ENCODE measurements around the gene AKR1B15. TPM values are rescaled to one million over a fixed set of nuclear protein-coding genes. Genes with fewer than 3 reads are reported as not detected.

AKR1B15 gene
- total RNA-seq (2021; ENCODE audit: unreplicated experiment), result not detected
- polyA plus RNA-seq (2012), result not detected in 2 replicates
- Bru-seq, nascent RNA, result not detected
- not detected for BruChase-seq, experiment 1, labeled RNA remaining after a 6-hour chase
- not detected for BruChase-seq, experiment 2, labeled RNA remaining after a 2-hour chase
- long read RNA-seq, result 0 reads

DNA sequence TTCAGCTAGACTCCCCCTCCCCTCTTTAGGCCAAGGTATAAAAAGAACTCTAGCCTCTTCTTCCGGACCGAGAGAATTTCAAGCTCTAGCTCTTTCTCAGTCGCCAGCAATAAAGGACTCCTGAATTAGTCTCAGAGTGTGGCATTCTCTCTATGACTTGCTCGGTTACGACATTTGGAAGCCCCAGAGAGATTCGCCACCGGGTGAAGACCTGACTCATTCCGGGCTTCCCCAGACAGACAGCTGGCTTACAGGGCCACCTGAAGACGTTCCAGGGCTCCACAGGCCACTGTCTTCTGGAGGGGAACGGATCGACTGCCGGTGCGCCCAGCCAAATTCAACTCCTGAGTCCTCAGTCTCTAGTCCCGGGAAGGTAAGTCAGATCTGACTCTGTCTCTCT, at the start of gene AKR1B15:
Gene AKR1B15 (plus strand): TSS at position 234 of the 400 bp plus-strand sequence. CDS start 15,510 bp downstream, outside the sequence.
- H3K9me2 ChIP-seq (ENCODE audit: insufficient read depth), result no peaks in the 10 kb centered on the region
- peak within 1 kb of the TSS; percentile 88 for H2AFZ ChIP-seq (ENCODE audit: low read depth, low read length, poor library complexity, severe bottlenecking)
- H3K4me1 ChIP-seq (ENCODE audit: control insufficient read depth in 1 of 2, insufficient read depth in 2 of 2, low read length in 2 of 2), result peaks cover 8 to 15% of the 10 kb centered on the region in 2 experiments; a peak in 3 of 4 replicates
- H3K4me2 ChIP-seq (ENCODE audit: low read length), result peak within 1 kb of the TSS; percentile 79
- no peaks in the 10 kb centered on the region for H3K9me3 ChIP-seq (ENCODE audit: control insufficient read depth in 1 of 2, insufficient read depth in 1 of 2, low read depth in 1 of 2, low read length in 2 of 2)
- ChIA-PET RAD21 (ENCODE audit: low non-redundant PET in 1 of 2, low total read pairs in 2 of 2, uncharacterized antibody in 2 of 2, unreplicated experiment in 2 of 2) (no interaction called here), POLR2A (interaction anchor here (2.0 kb wide), 1 partner anchor 116 kb away, joined by 5 read pairs; no protein-coding TSS in a partner anchor), CTCF (interaction anchor here (3.5 kb wide), 1 partner anchor 116 kb away, joined by 54 read pairs; no protein-coding TSS in a partner anchor)
- H4K20me1 ChIP-seq (ENCODE audit: insufficient read depth), result no peaks in the 10 kb centered on the region
- TF ChIP-seq FOSL1 (IDR thresholded peaks at IDR 0.05; ENCODE audit: low read depth) (no peak), RAD21 (IDR thresholded peaks at IDR 0.05; ENCODE audit: low read depth) (no peak), EGR1 (IDR thresholded peaks at IDR 0.05; ENCODE audit: low read depth) (no peak), ZFX (IDR thresholded peaks at IDR 0.05) (no peak), EZH2 (IDR thresholded peaks at IDR 0.05) (no peak), SIN3A (IDR thresholded peaks at IDR 0.05; ENCODE audit: low read depth) (no peak), SRF (IDR thresholded peaks at IDR 0.05; ENCODE audit: low read depth) (no peak), CEBPB (IDR thresholded peaks at IDR 0.05; ENCODE audit: low read depth) (no peak), ZNF274 (IDR thresholded peaks at IDR 0.05; ENCODE audit: low read depth, low read length) (no peak), SP1 (IDR thresholded peaks at IDR 0.05; ENCODE audit: low read depth) (no peak), ELF1 (IDR thresholded peaks at IDR 0.05; ENCODE audit: borderline replicate concordance, low read depth) (no peak), TCF7L2 (IDR thresholded peaks at IDR 0.05; ENCODE audit: borderline replicate concordance, extremely low read depth, insufficient read depth, insufficient read length) (no peak), POLR2AphosphoS5 (IDR thresholded peaks at IDR 0.05; ENCODE audit: low read depth, low read length) (no peak), CBX3 (IDR thresholded peaks at IDR 0.05; ENCODE audit: low read depth) (no peak), POLR2A (IDR thresholded peaks at IDR 0.05; ENCODE audit: borderline replicate concordance, extremely low read depth, insufficient read depth, insufficient read length) (no peak), EZH2phosphoT487 (IDR thresholded peaks at IDR 0.05; ENCODE audit: borderline replicate concordance) (no peak)
- TF ChIP-seq, protein P1, sequence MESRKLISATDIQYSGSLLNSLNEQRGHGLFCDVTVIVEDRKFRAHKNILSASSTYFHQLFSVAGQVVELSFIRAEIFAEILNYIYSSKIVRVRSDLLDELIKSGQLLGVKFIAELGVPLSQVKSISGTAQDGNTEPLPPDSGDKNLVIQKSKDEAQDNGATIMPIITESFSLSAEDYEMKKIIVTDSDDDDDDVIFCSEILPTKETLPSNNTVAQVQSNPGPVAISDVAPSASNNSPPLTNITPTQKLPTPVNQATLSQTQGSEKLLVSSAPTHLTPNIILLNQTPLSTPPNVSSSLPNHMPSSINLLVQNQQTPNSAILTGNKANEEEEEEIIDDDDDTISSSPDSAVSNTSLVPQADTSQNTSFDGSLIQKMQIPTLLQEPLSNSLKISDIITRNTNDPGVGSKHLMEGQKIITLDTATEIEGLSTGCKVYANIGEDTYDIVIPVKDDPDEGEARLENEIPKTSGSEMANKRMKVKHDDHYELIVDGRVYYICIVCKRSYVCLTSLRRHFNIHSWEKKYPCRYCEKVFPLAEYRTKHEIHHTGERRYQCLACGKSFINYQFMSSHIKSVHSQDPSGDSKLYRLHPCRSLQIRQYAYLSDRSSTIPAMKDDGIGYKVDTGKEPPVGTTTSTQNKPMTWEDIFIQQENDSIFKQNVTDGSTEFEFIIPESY (IDR thresholded peaks at IDR 0.05; ENCODE audit: extremely low read depth, insufficient replicate concordance, low read length), result no peak
- TF ChIP-seq, protein P2, sequence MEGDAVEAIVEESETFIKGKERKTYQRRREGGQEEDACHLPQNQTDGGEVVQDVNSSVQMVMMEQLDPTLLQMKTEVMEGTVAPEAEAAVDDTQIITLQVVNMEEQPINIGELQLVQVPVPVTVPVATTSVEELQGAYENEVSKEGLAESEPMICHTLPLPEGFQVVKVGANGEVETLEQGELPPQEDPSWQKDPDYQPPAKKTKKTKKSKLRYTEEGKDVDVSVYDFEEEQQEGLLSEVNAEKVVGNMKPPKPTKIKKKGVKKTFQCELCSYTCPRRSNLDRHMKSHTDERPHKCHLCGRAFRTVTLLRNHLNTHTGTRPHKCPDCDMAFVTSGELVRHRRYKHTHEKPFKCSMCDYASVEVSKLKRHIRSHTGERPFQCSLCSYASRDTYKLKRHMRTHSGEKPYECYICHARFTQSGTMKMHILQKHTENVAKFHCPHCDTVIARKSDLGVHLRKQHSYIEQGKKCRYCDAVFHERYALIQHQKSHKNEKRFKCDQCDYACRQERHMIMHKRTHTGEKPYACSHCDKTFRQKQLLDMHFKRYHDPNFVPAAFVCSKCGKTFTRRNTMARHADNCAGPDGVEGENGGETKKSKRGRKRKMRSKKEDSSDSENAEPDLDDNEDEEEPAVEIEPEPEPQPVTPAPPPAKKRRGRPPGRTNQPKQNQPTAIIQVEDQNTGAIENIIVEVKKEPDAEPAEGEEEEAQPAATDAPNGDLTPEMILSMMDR (IDR thresholded peaks at IDR 0.05 in 2 of 3, conservative IDR thresholded peaks at IDR 0.05 in 1 of 3; ENCODE audit: borderline replicate concordance in 1 of 3, insufficient read depth in 1 of 3, low read depth in 2 of 3, low read length in 2 of 3), result no peak
- TF ChIP-seq, protein P3, sequence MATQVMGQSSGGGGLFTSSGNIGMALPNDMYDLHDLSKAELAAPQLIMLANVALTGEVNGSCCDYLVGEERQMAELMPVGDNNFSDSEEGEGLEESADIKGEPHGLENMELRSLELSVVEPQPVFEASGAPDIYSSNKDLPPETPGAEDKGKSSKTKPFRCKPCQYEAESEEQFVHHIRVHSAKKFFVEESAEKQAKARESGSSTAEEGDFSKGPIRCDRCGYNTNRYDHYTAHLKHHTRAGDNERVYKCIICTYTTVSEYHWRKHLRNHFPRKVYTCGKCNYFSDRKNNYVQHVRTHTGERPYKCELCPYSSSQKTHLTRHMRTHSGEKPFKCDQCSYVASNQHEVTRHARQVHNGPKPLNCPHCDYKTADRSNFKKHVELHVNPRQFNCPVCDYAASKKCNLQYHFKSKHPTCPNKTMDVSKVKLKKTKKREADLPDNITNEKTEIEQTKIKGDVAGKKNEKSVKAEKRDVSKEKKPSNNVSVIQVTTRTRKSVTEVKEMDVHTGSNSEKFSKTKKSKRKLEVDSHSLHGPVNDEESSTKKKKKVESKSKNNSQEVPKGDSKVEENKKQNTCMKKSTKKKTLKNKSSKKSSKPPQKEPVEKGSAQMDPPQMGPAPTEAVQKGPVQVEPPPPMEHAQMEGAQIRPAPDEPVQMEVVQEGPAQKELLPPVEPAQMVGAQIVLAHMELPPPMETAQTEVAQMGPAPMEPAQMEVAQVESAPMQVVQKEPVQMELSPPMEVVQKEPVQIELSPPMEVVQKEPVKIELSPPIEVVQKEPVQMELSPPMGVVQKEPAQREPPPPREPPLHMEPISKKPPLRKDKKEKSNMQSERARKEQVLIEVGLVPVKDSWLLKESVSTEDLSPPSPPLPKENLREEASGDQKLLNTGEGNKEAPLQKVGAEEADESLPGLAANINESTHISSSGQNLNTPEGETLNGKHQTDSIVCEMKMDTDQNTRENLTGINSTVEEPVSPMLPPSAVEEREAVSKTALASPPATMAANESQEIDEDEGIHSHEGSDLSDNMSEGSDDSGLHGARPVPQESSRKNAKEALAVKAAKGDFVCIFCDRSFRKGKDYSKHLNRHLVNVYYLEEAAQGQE (IDR thresholded peaks at IDR 0.05; ENCODE audit: low read depth), result no peak
- TF ChIP-seq, protein P4, sequence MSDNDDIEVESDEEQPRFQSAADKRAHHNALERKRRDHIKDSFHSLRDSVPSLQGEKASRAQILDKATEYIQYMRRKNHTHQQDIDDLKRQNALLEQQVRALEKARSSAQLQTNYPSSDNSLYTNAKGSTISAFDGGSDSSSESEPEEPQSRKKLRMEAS (IDR thresholded peaks at IDR 0.05), result no peak
- H3K27ac ChIP-seq (ENCODE audit: low read depth, low read length), result no peak within 1 kb of the TSS
- H3K9ac ChIP-seq (ENCODE audit: low read length), result no peak within 1 kb of the TSS
- intact Hi-C loops (cut with micrococcal nuclease), result no loop called here
- BruUV-seq (replicated peaks), result no TSS peak
- no peak within 1 kb of the TSS for H3K4me3 ChIP-seq (replicated peaks in 1 of 2; ENCODE audit: low read depth in 1 of 2, low read length in 2 of 2)
- no peak for DNase-seq (ENCODE audit: low read depth, low spot score)
- no peaks in the 10 kb centered on the region for H3K27me3 ChIP-seq (ENCODE audit: insufficient read depth, low read length)
- no peak for ATAC-seq
- no peaks in the 10 kb centered on the region for H3K36me3 ChIP-seq (ENCODE audit: control insufficient read depth in 1 of 2, insufficient read depth in 2 of 2, low read length in 2 of 2)
- H3K79me2 ChIP-seq (ENCODE audit: insufficient read depth, low read length), result no peaks in the 10 kb centered on the region
